PC-9 (cell line): ENCODE measurements around the gene EIF4ENIF1. TPM values are rescaled to one million over a fixed set of nuclear protein-coding genes. Genes with fewer than 3 reads are reported as not detected.

Source experiments
- BruUV-seq: library from RNA; stranded (reverse); fragments of 400-500 nt; replicated peaks from 2 replicates; lab custom pipeline; 2021; lab: Mats Ljungman, UMichigan
- CTCF ChIA-PET: fragments of 300-600 bp; sonication (Branson Sonifier 250); formaldehyde crosslinking; loops from one replicate; lab custom pipeline; 2022; ENCODE audit warnings: antibody characterized with exemption; lab: Charles Lee
- POLR2A ChIA-PET: fragments of 300-600 bp; sonication (Branson Sonifier 250); formaldehyde crosslinking; loops from one replicate; lab custom pipeline; 2022; ENCODE audit warnings: antibody characterized with exemption; ENCODE audit not compliant: unreplicated experiment; lab: Charles Lee
- DNase-seq, 2 experiments: peaks; one replicate each; pipeline versions ENCODE4 v3.0.0 to v3.0.0-alpha.2; 2015 to 2022; ENCODE audit warnings: mixed read lengths in 1 of 2
- H2AFZ ChIP-seq: fragments of 200-600 bp; sonication (generic); 2 replicates; pipeline ENCODE4 v1.8.1; 2017; ENCODE audit warnings: antibody characterized with exemption
- H3F3A ChIP-seq: fragments of 200-600 bp; sonication (generic); 2 replicates; pipeline ENCODE4 v1.8.1; 2017; ENCODE audit warnings: antibody characterized with exemption, mild to moderate bottlenecking, low read depth; ENCODE audit not compliant: insufficient read depth
- H3K27ac ChIP-seq: fragments of 200-600 bp; sonication (generic); 2 replicates; pipeline ENCODE4 v1.6.1; 2016; ENCODE audit warnings: mixed run types
- H3K27me3 ChIP-seq: fragments of 200-600 bp; sonication (generic); 2 replicates; pipeline ENCODE4 v1.6.1; 2016; ENCODE audit warnings: low read depth, mixed run types; ENCODE audit not compliant: insufficient read depth
- H3K36me3 ChIP-seq: fragments of 200-600 bp; sonication (generic); 2 replicates; pipeline ENCODE4 v1.6.1; 2016; ENCODE audit warnings: low read depth, mixed run types
- H3K4me1 ChIP-seq: fragments of 200-600 bp; sonication (generic); replicated peaks from 2 replicates; pipeline ENCODE4 v1.6.1; 2016; ENCODE audit warnings: mixed run types; ENCODE audit not compliant: insufficient read depth
- H3K4me2 ChIP-seq: fragments of 200-600 bp; sonication (generic); 2 replicates; pipeline ENCODE4 v1.6.1; 2017; ENCODE audit warnings: mixed run types
- H3K4me3 ChIP-seq: fragments of 200-600 bp; sonication (generic); 2 replicates; pipeline ENCODE4 v1.6.1; 2016; ENCODE audit warnings: mixed run types
- H3K79me2 ChIP-seq: fragments of 200-600 bp; sonication (generic); 2 replicates; pipeline ENCODE4 v1.6.1; 2017; ENCODE audit warnings: low read depth, mixed run types
- H3K9me2 ChIP-seq: fragments of 200-600 bp; sonication (generic); 2 replicates; pipeline ENCODE4 v1.8.1; 2017; ENCODE audit warnings: mild to moderate bottlenecking; ENCODE audit not compliant: insufficient read depth
- H3K9me3 ChIP-seq: fragments of 200-600 bp; sonication (generic); 2 replicates; pipeline ENCODE4 v1.8.1; 2016; ENCODE audit warnings: low read depth; ENCODE audit not compliant: insufficient read depth
- H4K20me1 ChIP-seq: fragments of 200-600 bp; sonication (generic); 2 replicates; pipeline ENCODE4 v1.8.1; 2017; ENCODE audit not compliant: insufficient read depth
- CTCF ChIP-seq: fragments of 200-600 bp; sonication (generic); conservative IDR thresholded peaks from 2 replicates; pipeline ENCODE4 v1.6.1; 2017; ENCODE audit warnings: mixed run types, antibody characterized with exemption, mild to moderate bottlenecking, moderate library complexity
- EZH2 ChIP-seq: fragments of 200-600 bp; sonication (generic); IDR thresholded peaks from 2 replicates; pipeline ENCODE4 v1.8.0; 2017; ENCODE audit warnings: antibody characterized with exemption, low read depth
- intact Hi-C: fragments of 100-400 bp; cut with micrococcal nuclease; formaldehyde crosslinking; loops from one replicate; pipeline ENCODE4 v1.10.0; 2022; ENCODE audit not compliant: unreplicated experiment
- total RNA-seq: library from RNA; stranded (reverse); gene quantifications from 2 replicates; pipeline ENCODE4 v1.2.3, GENCODE V29; 2021

The EIF4ENIF1 gene
- total RNA-seq, 1 experiment from 2014 or later, result 21.8 TPM

GRCh38 chr22:31504282-31504681 lies 14.6 kb upstream of the EIF4ENIF1 start:
- Histone ChIP-seq H4K20me1 (no peaks in the 10 kb centered on the region), H3K79me2 (peaks cover 6% of the 10 kb centered on the region; the same call in 1 of the 2 replicates), H3K27me3 (no peaks in the 10 kb centered on the region), H3K4me2 (no peak overlapping the region), H3K27ac (no peak overlapping the region), H3K36me3 (peaks cover 4% of the 10 kb centered on the region; the same call in 1 of the 2 replicates), H3K4me1 (no peaks in the 10 kb centered on the region), H3K4me3 (no peak overlapping the region), H2AFZ (no peak overlapping the region), H3K9me3 (no peaks in the 10 kb centered on the region), H3F3A (no peaks in the 10 kb centered on the region), H3K9me2 (no peaks in the 10 kb centered on the region)
- CTCF ChIA-PET, result no interaction called here
- no peak for DNase-seq
- POLR2A ChIA-PET, result no interaction called here
- intact Hi-C loops, result no loop called here
- no peak for TF ChIP-seq CTCF
- TF ChIP-seq EZH2, result no peak
- BruUV-seq, result no TSS peak

GRCh38 chr22:31503211-31503964 lies 13.7 kb upstream of the EIF4ENIF1 start:
- no peaks in the 10 kb centered on the region for H3K9me3 ChIP-seq
- no peak overlapping the region for H3K4me3 ChIP-seq
- CTCF ChIA-PET, result interaction anchor here (0.6 kb wide), 2 partner anchors 22 to 292 kb away, joined by 3 read pairs; no protein-coding TSS in a partner anchor
- no TSS peak for BruUV-seq
- H3K4me2 ChIP-seq, result no peak overlapping the region
- POLR2A ChIA-PET, result interaction anchor here (0.7 kb wide), 1 partner anchor 435 kb away, joined by 5 read pairs; no protein-coding TSS in a partner anchor
- no peaks in the 10 kb centered on the region for H3K4me1 ChIP-seq
- no peaks in the 10 kb centered on the region for H3K27me3 ChIP-seq
- intact Hi-C loops, result no loop called here
- no peaks in the 10 kb centered on the region for H3F3A ChIP-seq
- TF ChIP-seq EZH2 (no peak), CTCF (no peak)
- H3K36me3 ChIP-seq, result peaks cover 4% of the 10 kb centered on the region; the same call in 1 of the 2 replicates
- H2AFZ ChIP-seq, result no peak overlapping the region
- H4K20me1 ChIP-seq, result no peaks in the 10 kb centered on the region
- H3K27ac ChIP-seq, result no peak overlapping the region
- H3K9me2 ChIP-seq, result no peaks in the 10 kb centered on the region
- DNase-seq, result no peak
- H3K79me2 ChIP-seq, result peaks cover 15% of the 10 kb centered on the region; the same call in 1 of the 2 replicates

GRCh38 chr22:31501738-31502137 lies 12.1 kb upstream of the EIF4ENIF1 start:
- no TSS peak for BruUV-seq
- Histone ChIP-seq H3K9me2 (no peaks in the 10 kb centered on the region), H3K27ac (no peak overlapping the region), H3F3A (0 out of 2 replicates have a peak, but pooled peaks cover 8% of the 10 kb centered on the region), H4K20me1 (no peaks in the 10 kb centered on the region), H3K4me2 (no peak overlapping the region), H3K79me2 (peaks cover 32% of the 10 kb centered on the region), H3K4me1 (peaks cover 9% of the 10 kb centered on the region; the same call in 1 of the 2 replicates), H3K4me3 (no peak overlapping the region), H3K36me3 (no peaks in the 10 kb centered on the region), H3K9me3 (peaks cover 7% of the 10 kb centered on the region; the same call in 1 of the 2 replicates), H3K27me3 (no peaks in the 10 kb centered on the region), H2AFZ (no peak overlapping the region)
- intact Hi-C loops, result no loop called here
- ChIA-PET POLR2A (no interaction called here), CTCF (no interaction called here)
- TF ChIP-seq CTCF (no peak), EZH2 (no peak)
- no peak for DNase-seq
